ENCODE measurements around the gene KAT6B.
A peak's percentile ranks its signal among the peaks of the same experiment; 100 is the strongest.

The KAT6B gene

GRCh38 chr10:74925291-74925690, 98.9 kb downstream of the KAT6B start:
- DNase-seq = no peak

- no peak for DNase-seq
Measured at GRCh38 chr10:74925708-74926107, 99.3 kb downstream of the KAT6B start.

- DNase-seq = no peak
Measured at GRCh38 chr10:74926791-74927585, 100.6 kb downstream of the KAT6B start.

- no peak for DNase-seq
Measured at GRCh38 chr10:74927701-74928100, 101.3 kb downstream of the KAT6B start.

- DNase-seq = no peak
Measured at GRCh38 chr10:74928742-74929191, 102.4 kb downstream of the KAT6B start.

GRCh38 chr10:74929197-74929596, 102.8 kb downstream of the KAT6B start:
- no peak for DNase-seq

- DNase-seq = no peak
Measured at GRCh38 chr10:74930965-74931364, 104.6 kb downstream of the KAT6B start.

GRCh38 chr10:74932648-74933047, 106.2 kb downstream of the KAT6B start:
- DNase-seq = peak; percentile 43

GRCh38 chr10:74934100-74934812, 107.9 kb downstream of the KAT6B start:
- DNase-seq = no peak

- DNase-seq = no peak
Measured at GRCh38 chr10:74936577-74937265, 110.3 kb downstream of the KAT6B start.

GRCh38 chr10:74937266-74937856, 111.0 kb downstream of the KAT6B start:
- DNase-seq = no peak

- no peak for DNase-seq
Measured at GRCh38 chr10:74944205-74944604, 117.8 kb downstream of the KAT6B start.

GRCh38 chr10:74947781-74948401, 121.5 kb downstream of the KAT6B start:
- peak; percentile 82 for DNase-seq

- no peak for DNase-seq
Measured at GRCh38 chr10:74949034-74949832, 122.8 kb downstream of the KAT6B start.

- DNase-seq = no peak
Measured at GRCh38 chr10:74949843-74950765, 123.7 kb downstream of the KAT6B start.

GRCh38 chr10:74953214-74953613, 126.8 kb downstream of the KAT6B start:
- DNase-seq = no peak

GRCh38 chr10:74955796-74956195, 129.4 kb downstream of the KAT6B start:
- DNase-seq = no peak

GRCh38 chr10:74956555-74957111, 130.2 kb downstream of the KAT6B start:
- DNase-seq = no peak

GRCh38 chr10:74957285-74957961, 131.0 kb downstream of the KAT6B start:
- no peak for DNase-seq

- DNase-seq = no peak
Measured at GRCh38 chr10:74958316-74958715, 131.9 kb downstream of the KAT6B start.

All from DMS79 (cell line).